DND-41 (cell line): ENCODE results near the gene AK1.

Experiments
- EZH2 ChIP-seq: IDR thresholded peaks from 3 replicates; pipeline ENCODE4 v1.6.1; 2012; ENCODE audit warnings: borderline replicate concordance, low read depth, mild to moderate bottlenecking, moderate library complexity, low read length, inconsistent platforms; ENCODE audit not compliant: severe bottlenecking
- TF ChIP-seq, protein P1 (sequence below): IDR thresholded peaks from 2 replicates; pipeline ENCODE4 v1.5.1; 2012; ENCODE audit warnings: borderline replicate concordance, low read length, moderate library complexity, mild to moderate bottlenecking; ENCODE audit not compliant: poor library complexity, severe bottlenecking; ENCODE audit errors: extremely low read depth

DNA sequence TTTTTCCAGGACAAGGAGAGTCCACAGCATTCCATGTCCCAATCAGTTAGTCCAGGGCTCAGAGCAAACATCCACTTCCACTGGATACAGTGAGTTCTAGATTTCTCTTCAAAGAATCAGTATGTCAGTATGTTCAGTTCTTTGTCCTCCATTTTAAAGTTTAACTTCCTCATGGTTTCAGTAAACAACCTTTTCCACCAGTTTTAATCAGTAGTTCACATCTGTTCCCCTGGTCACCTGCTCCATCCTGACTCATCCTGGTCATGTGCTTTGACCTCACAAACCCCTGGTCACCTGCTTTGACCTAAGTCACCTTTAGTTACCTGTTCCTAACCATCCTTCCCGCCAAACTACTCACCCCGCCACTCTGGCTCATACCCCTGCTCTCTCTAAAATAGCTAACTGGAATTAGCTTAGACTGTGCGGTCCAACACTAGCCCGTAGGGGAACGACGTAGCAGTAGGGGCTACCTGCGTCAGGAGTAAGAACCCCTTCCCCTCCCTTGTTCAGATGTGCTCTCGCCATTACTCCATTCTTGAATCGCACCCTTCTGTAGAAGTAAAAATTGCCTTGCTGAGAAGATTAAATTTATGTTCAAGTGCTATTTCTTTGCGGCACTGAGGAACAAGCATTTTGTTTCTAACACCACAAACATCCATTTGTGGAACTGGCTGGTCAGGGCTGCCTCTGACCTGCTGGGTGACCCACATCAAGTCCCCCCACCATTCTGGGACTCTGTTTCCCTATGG, 28.5 kb downstream of the AK1 start:
- TF ChIP-seq, protein P1, sequence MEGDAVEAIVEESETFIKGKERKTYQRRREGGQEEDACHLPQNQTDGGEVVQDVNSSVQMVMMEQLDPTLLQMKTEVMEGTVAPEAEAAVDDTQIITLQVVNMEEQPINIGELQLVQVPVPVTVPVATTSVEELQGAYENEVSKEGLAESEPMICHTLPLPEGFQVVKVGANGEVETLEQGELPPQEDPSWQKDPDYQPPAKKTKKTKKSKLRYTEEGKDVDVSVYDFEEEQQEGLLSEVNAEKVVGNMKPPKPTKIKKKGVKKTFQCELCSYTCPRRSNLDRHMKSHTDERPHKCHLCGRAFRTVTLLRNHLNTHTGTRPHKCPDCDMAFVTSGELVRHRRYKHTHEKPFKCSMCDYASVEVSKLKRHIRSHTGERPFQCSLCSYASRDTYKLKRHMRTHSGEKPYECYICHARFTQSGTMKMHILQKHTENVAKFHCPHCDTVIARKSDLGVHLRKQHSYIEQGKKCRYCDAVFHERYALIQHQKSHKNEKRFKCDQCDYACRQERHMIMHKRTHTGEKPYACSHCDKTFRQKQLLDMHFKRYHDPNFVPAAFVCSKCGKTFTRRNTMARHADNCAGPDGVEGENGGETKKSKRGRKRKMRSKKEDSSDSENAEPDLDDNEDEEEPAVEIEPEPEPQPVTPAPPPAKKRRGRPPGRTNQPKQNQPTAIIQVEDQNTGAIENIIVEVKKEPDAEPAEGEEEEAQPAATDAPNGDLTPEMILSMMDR = no peak
- TF ChIP-seq EZH2 = no peak
